ENCODE data around the gene IL24.

DNA sequence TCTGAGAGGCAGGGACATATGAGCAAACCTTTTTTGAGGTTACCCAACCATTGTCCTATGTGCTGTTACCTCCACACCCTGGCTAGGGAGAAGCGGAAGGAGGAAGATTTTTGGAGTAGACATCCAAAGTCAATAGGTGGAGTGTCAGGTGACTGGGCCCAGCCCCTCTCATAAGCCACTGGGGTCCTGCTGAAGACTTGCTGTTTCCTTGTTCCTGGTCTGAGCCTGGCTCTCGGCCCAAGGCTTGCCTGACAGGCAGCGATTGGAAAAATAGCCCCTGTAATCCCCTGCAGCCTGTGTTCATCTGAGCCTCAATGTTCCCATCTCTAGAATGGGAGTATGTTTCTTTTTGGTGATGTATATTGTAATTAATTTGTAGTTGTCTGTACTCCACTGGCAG is 55.9 kb downstream of the IL24 start:
- TF ChIP-seq, protein P1, sequence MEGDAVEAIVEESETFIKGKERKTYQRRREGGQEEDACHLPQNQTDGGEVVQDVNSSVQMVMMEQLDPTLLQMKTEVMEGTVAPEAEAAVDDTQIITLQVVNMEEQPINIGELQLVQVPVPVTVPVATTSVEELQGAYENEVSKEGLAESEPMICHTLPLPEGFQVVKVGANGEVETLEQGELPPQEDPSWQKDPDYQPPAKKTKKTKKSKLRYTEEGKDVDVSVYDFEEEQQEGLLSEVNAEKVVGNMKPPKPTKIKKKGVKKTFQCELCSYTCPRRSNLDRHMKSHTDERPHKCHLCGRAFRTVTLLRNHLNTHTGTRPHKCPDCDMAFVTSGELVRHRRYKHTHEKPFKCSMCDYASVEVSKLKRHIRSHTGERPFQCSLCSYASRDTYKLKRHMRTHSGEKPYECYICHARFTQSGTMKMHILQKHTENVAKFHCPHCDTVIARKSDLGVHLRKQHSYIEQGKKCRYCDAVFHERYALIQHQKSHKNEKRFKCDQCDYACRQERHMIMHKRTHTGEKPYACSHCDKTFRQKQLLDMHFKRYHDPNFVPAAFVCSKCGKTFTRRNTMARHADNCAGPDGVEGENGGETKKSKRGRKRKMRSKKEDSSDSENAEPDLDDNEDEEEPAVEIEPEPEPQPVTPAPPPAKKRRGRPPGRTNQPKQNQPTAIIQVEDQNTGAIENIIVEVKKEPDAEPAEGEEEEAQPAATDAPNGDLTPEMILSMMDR (IDR thresholded peaks at IDR 0.05), result no peak
- TF ChIP-seq, protein P2, sequence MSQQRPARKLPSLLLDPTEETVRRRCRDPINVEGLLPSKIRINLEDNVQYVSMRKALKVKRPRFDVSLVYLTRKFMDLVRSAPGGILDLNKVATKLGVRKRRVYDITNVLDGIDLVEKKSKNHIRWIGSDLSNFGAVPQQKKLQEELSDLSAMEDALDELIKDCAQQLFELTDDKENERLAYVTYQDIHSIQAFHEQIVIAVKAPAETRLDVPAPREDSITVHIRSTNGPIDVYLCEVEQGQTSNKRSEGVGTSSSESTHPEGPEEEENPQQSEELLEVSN (IDR thresholded peaks at IDR 0.05; ENCODE audit: borderline replicate concordance, low read depth), result no peak
- TF ChIP-seq POLR2A (IDR thresholded peaks at IDR 0.05; ENCODE audit: low read length) (no peak), RCOR1 (IDR thresholded peaks at IDR 0.05; ENCODE audit: low read depth, low read length) (no peak), SMC3 (IDR thresholded peaks at IDR 0.05) (no peak), NPAS2 (CRISPR knock-in tag; IDR thresholded peaks at IDR 0.05; ENCODE audit: borderline replicate concordance) (no peak), MAZ (IDR thresholded peaks at IDR 0.05; ENCODE audit: borderline replicate concordance, low read depth, low read length) (no peak), CHD2 (IDR thresholded peaks at IDR 0.05; ENCODE audit: low read length, partially characterized antibody) (no peak)
- TF ChIP-seq, protein P3, sequence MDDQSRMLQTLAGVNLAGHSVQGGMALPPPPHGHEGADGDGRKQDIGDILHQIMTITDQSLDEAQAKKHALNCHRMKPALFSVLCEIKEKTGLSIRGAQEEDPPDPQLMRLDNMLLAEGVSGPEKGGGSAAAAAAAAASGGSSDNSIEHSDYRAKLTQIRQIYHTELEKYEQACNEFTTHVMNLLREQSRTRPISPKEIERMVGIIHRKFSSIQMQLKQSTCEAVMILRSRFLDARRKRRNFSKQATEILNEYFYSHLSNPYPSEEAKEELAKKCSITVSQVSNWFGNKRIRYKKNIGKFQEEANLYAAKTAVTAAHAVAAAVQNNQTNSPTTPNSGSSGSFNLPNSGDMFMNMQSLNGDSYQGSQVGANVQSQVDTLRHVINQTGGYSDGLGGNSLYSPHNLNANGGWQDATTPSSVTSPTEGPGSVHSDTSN (IDR thresholded peaks at IDR 0.05), result no peak
- TF ChIP-seq, protein P4, sequence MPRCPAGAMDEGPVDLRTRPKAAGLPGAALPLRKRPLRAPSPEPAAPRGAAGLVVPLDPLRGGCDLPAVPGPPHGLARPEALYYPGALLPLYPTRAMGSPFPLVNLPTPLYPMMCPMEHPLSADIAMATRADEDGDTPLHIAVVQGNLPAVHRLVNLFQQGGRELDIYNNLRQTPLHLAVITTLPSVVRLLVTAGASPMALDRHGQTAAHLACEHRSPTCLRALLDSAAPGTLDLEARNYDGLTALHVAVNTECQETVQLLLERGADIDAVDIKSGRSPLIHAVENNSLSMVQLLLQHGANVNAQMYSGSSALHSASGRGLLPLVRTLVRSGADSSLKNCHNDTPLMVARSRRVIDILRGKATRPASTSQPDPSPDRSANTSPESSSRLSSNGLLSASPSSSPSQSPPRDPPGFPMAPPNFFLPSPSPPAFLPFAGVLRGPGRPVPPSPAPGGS (IDR thresholded peaks at IDR 0.05), result no peak
- TF ChIP-seq, protein P5, sequence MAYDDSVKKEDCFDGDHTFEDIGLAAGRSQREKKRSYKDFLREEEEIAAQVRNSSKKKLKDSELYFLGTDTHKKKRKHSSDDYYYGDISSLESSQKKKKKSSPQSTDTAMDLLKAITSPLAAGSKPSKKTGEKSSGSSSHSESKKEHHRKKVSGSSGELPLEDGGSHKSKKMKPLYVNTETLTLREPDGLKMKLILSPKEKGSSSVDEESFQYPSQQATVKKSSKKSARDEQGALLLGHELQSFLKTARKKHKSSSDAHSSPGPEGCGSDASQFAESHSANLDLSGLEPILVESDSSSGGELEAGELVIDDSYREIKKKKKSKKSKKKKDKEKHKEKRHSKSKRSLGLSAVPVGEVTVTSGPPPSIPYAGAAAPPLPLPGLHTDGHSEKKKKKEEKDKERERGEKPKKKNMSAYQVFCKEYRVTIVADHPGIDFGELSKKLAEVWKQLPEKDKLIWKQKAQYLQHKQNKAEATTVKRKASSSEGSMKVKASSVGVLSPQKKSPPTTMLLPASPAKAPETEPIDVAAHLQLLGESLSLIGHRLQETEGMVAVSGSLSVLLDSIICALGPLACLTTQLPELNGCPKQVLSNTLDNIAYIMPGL (CRISPR knock-in tag; IDR thresholded peaks at IDR 0.05; ENCODE audit: borderline replicate concordance), result no peak
- TF ChIP-seq, protein P6, sequence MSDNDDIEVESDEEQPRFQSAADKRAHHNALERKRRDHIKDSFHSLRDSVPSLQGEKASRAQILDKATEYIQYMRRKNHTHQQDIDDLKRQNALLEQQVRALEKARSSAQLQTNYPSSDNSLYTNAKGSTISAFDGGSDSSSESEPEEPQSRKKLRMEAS (IDR thresholded peaks at IDR 0.05), result no peak
